B cell (primary cell): ENCODE results near the gene NUDT3. TPM values are rescaled to one million over a fixed set of nuclear protein-coding genes. Genes with fewer than 3 reads are reported as not detected.

Experiments
- ATAC-seq: fragments of 200-7000 bp; cut with Tn5 transposase; one replicate; pipeline ENCODE4 v1.10.0; 2021; ENCODE audit warnings: low read depth, mild to moderate bottlenecking, moderate number of reproducible peaks, moderate library complexity
- CTCF ChIA-PET: fragments of 350-600 bp; sonication (Branson Sonifier 250); formaldehyde crosslinking; loops from one replicate; lab custom pipeline; 2021; ENCODE audit warnings: antibody characterized with exemption, inconsistent platforms; lab: Charles Lee
- POLR2A ChIA-PET: fragments of 350-600 bp; sonication (Branson Sonifier 250); formaldehyde crosslinking; loops from one replicate; lab custom pipeline; 2021; ENCODE audit warnings: antibody characterized with exemption; lab: Charles Lee
- DNase-seq: peaks from one replicate; pipeline ENCODE4 v3.0.0; 2013
- H2AFZ ChIP-seq: 2 replicates; pipeline ENCODE4 v1.6.1; 2012; ENCODE audit warnings: mild to moderate bottlenecking, low read depth, low read length; ENCODE audit not compliant: insufficient read depth, poor library complexity, severe bottlenecking
- H3K27ac ChIP-seq, 2 donors: 1 replicate in 1 of 2; 2 replicates in 1 of 2; pipeline ENCODE4 v1.5.1; 2012 to 2013; ENCODE audit warnings: low read length in 2 of 2, mild to moderate bottlenecking in 2 of 2, moderate library complexity in 1 of 2
- H3K27me3 ChIP-seq, 4 experiments: fragments of 200-600 bp in 1 of 4; sonication (generic) in 1 of 4; replicated peaks in 1 of 4; 1 replicate in 2 of 4; 2 replicates in 2 of 4; pipeline versions ENCODE4 v1.6.1 to v1.7.0; 2013 to 2016; ENCODE audit warnings: low read length in 3 of 4, mild to moderate bottlenecking in 2 of 4, mixed read lengths in 1 of 4, moderate library complexity in 1 of 4; ENCODE audit not compliant: insufficient read depth in 4 of 4, control insufficient read depth in 3 of 4; ENCODE audit errors: control extremely low read depth in 1 of 4
- H3K36me3 ChIP-seq, 2 experiments: replicated peaks in 1 of 2; 1 replicate in 1 of 2; 2 replicates in 1 of 2; pipeline versions ENCODE4 v1.6.1 to v1.7.1; 2013; ENCODE audit warnings: low read length in 1 of 2; ENCODE audit not compliant: insufficient read depth in 2 of 2, control insufficient read depth in 1 of 2; ENCODE audit errors: control extremely low read depth in 1 of 2, extremely low read depth in 1 of 2
- H3K4me1 ChIP-seq, 2 donors: fragments of 200-600 bp in 1 of 2; sonication (generic) in 1 of 2; 1 replicate in 1 of 2; 2 replicates in 1 of 2; pipeline versions ENCODE4 v1.5.1 to v1.6.1; 2013 to 2017; ENCODE audit warnings: low read length in 2 of 2; ENCODE audit not compliant: control insufficient read depth in 2 of 2, insufficient read depth in 2 of 2
- H3K4me2 ChIP-seq: replicated peaks from 2 replicates; pipeline ENCODE3; 2012; ENCODE audit warnings: mild to moderate bottlenecking, low read depth, low read length; ENCODE audit not compliant: poor library complexity, severe bottlenecking
- H3K4me3 ChIP-seq, 5 experiments: fragments of 200-600 bp in 1 of 5; sonication (generic) in 1 of 5; 1 replicate in 3 of 5; 2 replicates in 2 of 5; pipeline versions ENCODE4 v1.5.1 to v1.7.0; 2011 to 2016; ENCODE audit warnings: low read length in 4 of 5, mild to moderate bottlenecking in 4 of 5, low read depth in 2 of 5, control low read depth in 1 of 5, moderate library complexity in 1 of 5; ENCODE audit not compliant: insufficient read depth in 1 of 5; ENCODE audit errors: control extremely low read depth in 1 of 5, extremely low read depth in 1 of 5
- H3K79me2 ChIP-seq: fragments of 200-600 bp; sonication (generic); one replicate; pipeline ENCODE4 v1.6.0; 2016; ENCODE audit warnings: low read length; ENCODE audit not compliant: control insufficient read depth, insufficient read depth
- H3K9ac ChIP-seq: fragments of 200-600 bp; sonication (generic); 2 replicates; pipeline ENCODE4 v1.6.1; 2017; ENCODE audit warnings: mild to moderate bottlenecking, low read length, moderate library complexity
- H3K9me3 ChIP-seq, 3 donors: one replicate each; pipeline versions ENCODE4 v1.6.1 to v1.7.1; 2013; ENCODE audit warnings: low read length in 2 of 3; ENCODE audit not compliant: control insufficient read depth in 2 of 3, insufficient read depth in 1 of 3; ENCODE audit errors: control extremely low read depth in 1 of 3
- H4K20me1 ChIP-seq: 2 replicates; pipeline ENCODE4 v1.6.0; 2012; ENCODE audit warnings: mild to moderate bottlenecking, low read length; ENCODE audit not compliant: insufficient read depth, control insufficient read depth, poor library complexity, severe bottlenecking
- H3K27ac Mint-ChIP-seq: one replicate; pipeline ENCODE4 v1.8.0; 2021; ENCODE audit warnings: mixed read lengths
- H3K27me3 Mint-ChIP-seq: one replicate; pipeline ENCODE4 v1.8.0; 2021; ENCODE audit warnings: mixed read lengths
- H3K4me1 Mint-ChIP-seq: one replicate; pipeline ENCODE4 v1.8.0; 2021; ENCODE audit warnings: mixed read lengths
- H3K4me3 Mint-ChIP-seq: one replicate; pipeline ENCODE4 v1.8.0; 2021; ENCODE audit warnings: mixed read lengths
- H3K9me3 Mint-ChIP-seq: one replicate; pipeline ENCODE4 v1.8.0; 2022; ENCODE audit warnings: mixed read lengths; ENCODE audit not compliant: insufficient read depth
- EZH2 ChIP-seq: IDR thresholded peaks from 2 replicates; pipeline ENCODE4 v1.6.1; 2012; ENCODE audit warnings: borderline replicate concordance, low read depth, mild to moderate bottlenecking, moderate library complexity, low read length; ENCODE audit not compliant: insufficient read depth, poor library complexity, severe bottlenecking
- WGBS: methylation state at CpG from one replicate; pipeline ENCODE4 v1.1.5; 2013; ENCODE audit warnings: missing lambda C conversion rate; ENCODE audit not compliant: insufficient coverage; 5-methylcytosine and 5-hydroxymethylcytosine counted together
- intact Hi-C: fragments of 100-400 bp; cut with micrococcal nuclease; formaldehyde crosslinking; loops from one replicate; pipeline ENCODE4 v1.10.0; 2022
- polyA plus RNA-seq: library from polyadenylated mRNA; depleted of rRNA; stranded (reverse); fragments of >200 nt; gene quantifications from 2 replicates; pipeline ENCODE4 v1.2.3, GENCODE V29; 2012
- total RNA-seq, 2 donors: library from RNA; stranded (reverse); fragments of 120-200 nt in 1 of 2; gene quantifications; 1 replicate in 1 of 2; 2 replicates in 1 of 2; pipeline versions ENCODE4 v1.2.3 to v1.2.4, GENCODE V29; 2013 to 2022
- TF ChIP-seq, protein P1 (sequence below): fragments of 200-600 bp; IDR thresholded peaks from one replicate; pipeline ENCODE4 v1.8.0; 2022; ENCODE audit warnings: antibody characterized with exemption, mild to moderate bottlenecking

Gene NUDT3
- total and polyA plus RNA-seq, 2 donors (not counting 1 experiment from before 2014, with no cell fraction given), result 18.2 to 37.4 TPM

DNA sequence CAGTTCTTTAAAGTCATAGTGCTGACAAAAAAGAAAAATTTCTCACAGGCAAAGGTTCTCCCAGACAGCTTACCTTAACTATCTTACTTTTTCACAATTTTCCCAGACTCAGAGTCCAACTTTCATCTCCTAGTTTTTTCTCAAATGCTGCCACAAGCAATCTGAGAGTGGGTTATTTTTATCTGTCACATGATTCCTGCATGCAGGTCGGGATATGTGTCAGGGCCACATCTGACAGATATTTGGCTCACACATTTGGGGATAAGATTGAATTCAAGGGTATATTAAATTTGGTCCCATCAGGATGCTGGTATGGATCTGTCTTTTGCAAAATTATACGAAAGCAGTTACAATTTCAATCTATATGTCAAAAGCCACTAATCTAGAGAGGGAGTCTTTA is 93.5 kb downstream of the NUDT3 start:
- Histone ChIP-seq H4K20me1 (no peaks in the 10 kb centered on the region), H3K4me2 (no peak overlapping the region), H3K4me1 (peaks cover 53 to 58% of the 10 kb centered on the region in 2 donors), H3K27ac (peak overlapping the region in 1 of 2 donors; percentile 10), H3K36me3 (peaks cover 2 to 3% of the 10 kb centered on the region in 2 experiments), H3K79me2 (peaks cover 55% of the 10 kb centered on the region), H2AFZ (no peak overlapping the region), H3K9me3 (no peaks in the 10 kb centered on the region), H3K27me3 (no peaks in the 10 kb centered on the region), H3K4me3 (no peak overlapping the region), H3K9ac (no peak overlapping the region)
- CTCF ChIA-PET, result interaction anchor here (0.6 kb wide), 1 partner anchor 91 kb away, joined by 5 read pairs; no protein-coding TSS in a partner anchor
- no peaks in the 10 kb centered on the region for H3K9me3 Mint-ChIP-seq
- TF ChIP-seq EZH2, result no peak
- TF ChIP-seq, protein P1, sequence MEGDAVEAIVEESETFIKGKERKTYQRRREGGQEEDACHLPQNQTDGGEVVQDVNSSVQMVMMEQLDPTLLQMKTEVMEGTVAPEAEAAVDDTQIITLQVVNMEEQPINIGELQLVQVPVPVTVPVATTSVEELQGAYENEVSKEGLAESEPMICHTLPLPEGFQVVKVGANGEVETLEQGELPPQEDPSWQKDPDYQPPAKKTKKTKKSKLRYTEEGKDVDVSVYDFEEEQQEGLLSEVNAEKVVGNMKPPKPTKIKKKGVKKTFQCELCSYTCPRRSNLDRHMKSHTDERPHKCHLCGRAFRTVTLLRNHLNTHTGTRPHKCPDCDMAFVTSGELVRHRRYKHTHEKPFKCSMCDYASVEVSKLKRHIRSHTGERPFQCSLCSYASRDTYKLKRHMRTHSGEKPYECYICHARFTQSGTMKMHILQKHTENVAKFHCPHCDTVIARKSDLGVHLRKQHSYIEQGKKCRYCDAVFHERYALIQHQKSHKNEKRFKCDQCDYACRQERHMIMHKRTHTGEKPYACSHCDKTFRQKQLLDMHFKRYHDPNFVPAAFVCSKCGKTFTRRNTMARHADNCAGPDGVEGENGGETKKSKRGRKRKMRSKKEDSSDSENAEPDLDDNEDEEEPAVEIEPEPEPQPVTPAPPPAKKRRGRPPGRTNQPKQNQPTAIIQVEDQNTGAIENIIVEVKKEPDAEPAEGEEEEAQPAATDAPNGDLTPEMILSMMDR, result no peak
- intact Hi-C loops, result loop anchor here (2.0 to 5.0 kb wide), 2 partner anchors 16 to 43 kb away; no protein-coding TSS in a partner anchor
- POLR2A ChIA-PET, result interaction anchor here (0.7 kb wide), 1 partner anchor 29 kb away, joined by 6 read pairs; no protein-coding TSS in a partner anchor
- ATAC-seq (no peak), DNase-seq (no peak)
- H3K27me3 Mint-ChIP-seq, result no peaks in the 10 kb centered on the region
- H3K4me1 Mint-ChIP-seq, result peaks cover 59% of the 10 kb centered on the region
- H3K27ac Mint-ChIP-seq, result peak overlapping the region; percentile 22
- WGBS, result no CpG with 5 or more reads among the region's 2 CpGs
- no peak overlapping the region for H3K4me3 Mint-ChIP-seq

DNA sequence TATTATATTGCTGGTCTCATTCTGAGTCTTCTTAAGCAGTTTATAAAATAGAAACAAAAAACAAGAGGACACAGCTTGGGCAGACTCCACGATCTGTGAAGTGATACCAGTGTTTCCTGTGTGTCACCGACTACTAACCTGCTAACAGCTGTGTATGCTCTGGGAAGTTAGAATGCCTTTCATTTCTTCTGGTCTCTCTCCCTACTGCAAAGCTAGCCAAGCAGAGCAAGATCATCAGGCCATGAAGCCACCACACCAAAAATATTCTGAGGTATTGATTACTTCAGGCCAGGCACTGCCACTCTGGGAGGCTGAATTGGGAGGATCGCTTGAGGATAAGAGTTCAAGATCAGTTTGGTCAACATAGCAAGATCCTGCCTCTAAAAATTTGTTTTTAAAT is 96.7 kb downstream of the NUDT3 start:
- ATAC-seq (peak; percentile 91), DNase-seq (peak; percentile 74)
- peak overlapping the region; percentile 76 for H3K4me3 Mint-ChIP-seq
- WGBS, result 22% methylated on average over 1 of the region's 3 CpGs
- peaks cover 66% of the 10 kb centered on the region for H3K4me1 Mint-ChIP-seq
- peaks cover 35% of the 10 kb centered on the region for H3K79me2 ChIP-seq
- H4K20me1 ChIP-seq, result no peaks in the 10 kb centered on the region
- peak overlapping the region; percentile 19 for H3K9ac ChIP-seq
- peak overlapping the region; percentile 58 for H3K4me2 ChIP-seq
- no peaks in the 10 kb centered on the region for H3K27me3 Mint-ChIP-seq
- no peak for TF ChIP-seq EZH2
- TF ChIP-seq, protein P1, result no peak
- H3K4me3 ChIP-seq, result peak overlapping the region in 3 of 5 experiments; percentile 16 to 23 (median 21)
- H3K36me3 ChIP-seq, result peaks cover 0 to 15% of the 10 kb centered on the region in 2 experiments
- peak overlapping the region; percentile 96 for H3K27ac Mint-ChIP-seq
- intact Hi-C loops, result loop anchor here (2.0 to 5.0 kb wide), 2 partner anchors 47 to 97 kb away; partner anchors contain the start of gene NUDT3
- POLR2A ChIA-PET, result interaction anchor here (1.2 to 1.3 kb wide), 2 partner anchors 20 to 47 kb away, joined by 3 read pairs; partner anchors contain the start of gene SMIM29
- CTCF ChIA-PET, result interaction anchor here (0.6 to 2.0 kb wide), 5 partner anchors 47 to 132 kb away, joined by 3 to 6 read pairs (median 3); partner anchors contain the start of genes HMGA1, NUDT3 and SMIM29
- no peak overlapping the region for H2AFZ ChIP-seq
- no peaks in the 10 kb centered on the region for H3K9me3 ChIP-seq
- peak overlapping the region; percentile 75 to 82 for H3K27ac ChIP-seq
- H3K4me1 ChIP-seq, result peaks cover 51 to 62% of the 10 kb centered on the region in 2 donors
- H3K9me3 Mint-ChIP-seq, result no peaks in the 10 kb centered on the region
- no peaks in the 10 kb centered on the region for H3K27me3 ChIP-seq
